MM.1S (cell line): ENCODE measurements around the gene CENPQ.

Experiments
- DNase-seq: peaks from one replicate; pipeline ENCODE4 v3.0.0-alpha.2; 2015
- H2AFZ ChIP-seq: fragments of 300-600 bp; sonication (generic); 2 replicates; pipeline ENCODE4 v1.6.0; 2016; ENCODE audit warnings: antibody characterized with exemption, low read length
- H3F3A ChIP-seq: fragments of 300-600 bp; sonication (generic); 2 replicates; pipeline ENCODE4 v1.6.1; 2016; ENCODE audit warnings: mild to moderate bottlenecking, antibody characterized with exemption, low read length, moderate library complexity, mixed read lengths; ENCODE audit not compliant: insufficient read depth
- H3K27ac ChIP-seq: fragments of 300-600 bp; sonication (generic); 2 replicates; pipeline ENCODE4 v1.5.1; 2016; ENCODE audit warnings: mild to moderate bottlenecking, low read length
- H3K27me3 ChIP-seq: fragments of 300-600 bp; sonication (generic); replicated peaks from 2 replicates; pipeline ENCODE4 v1.6.0; 2016; ENCODE audit warnings: low read length; ENCODE audit not compliant: insufficient read depth
- H3K36me3 ChIP-seq: fragments of 300-600 bp; sonication (generic); replicated peaks from 2 replicates; pipeline ENCODE4 v1.6.1; 2016; ENCODE audit warnings: mild to moderate bottlenecking, low read length, mixed read lengths; ENCODE audit not compliant: insufficient read depth
- H3K4me1 ChIP-seq: fragments of 300-600 bp; sonication (generic); 2 replicates; pipeline ENCODE4 v1.6.1; 2016; ENCODE audit warnings: low read length, mixed read lengths
- H3K4me2 ChIP-seq: fragments of 300-600 bp; sonication (generic); 2 replicates; pipeline ENCODE4 v1.6.0; 2016; ENCODE audit warnings: low read depth, low read length
- H3K4me3 ChIP-seq: fragments of 300-600 bp; sonication (generic); 2 replicates; pipeline ENCODE4 v1.5.1; 2016; ENCODE audit warnings: low read length, mixed read lengths
- H3K79me2 ChIP-seq: fragments of 300-600 bp; sonication (generic); 2 replicates; pipeline ENCODE4 v1.6.1; 2016; ENCODE audit warnings: mixed run types, low read length, mixed read lengths
- H3K9ac ChIP-seq: fragments of 300-600 bp; sonication (generic); 2 replicates; pipeline ENCODE4 v1.6.1; 2016; ENCODE audit warnings: low read length, mixed read lengths
- H3K9me2 ChIP-seq: fragments of 300-600 bp; sonication (generic); replicated peaks from 2 replicates; pipeline ENCODE4 v1.6.1; 2016; ENCODE audit warnings: mild to moderate bottlenecking, low read length, mixed read lengths; ENCODE audit not compliant: insufficient read depth
- H3K9me3 ChIP-seq: fragments of 300-600 bp; sonication (generic); replicated peaks from 2 replicates; pipeline ENCODE4 v1.6.1; 2016; ENCODE audit warnings: mild to moderate bottlenecking, low read length, mixed read lengths; ENCODE audit not compliant: insufficient read depth
- H4K20me1 ChIP-seq: fragments of 300-600 bp; sonication (generic); 2 replicates; pipeline ENCODE4 v1.6.1; 2016; ENCODE audit warnings: mild to moderate bottlenecking, low read length, moderate library complexity, mixed read lengths; ENCODE audit not compliant: insufficient read depth
- EZH2 ChIP-seq: fragments of 300-600 bp; sonication (generic); optimal IDR thresholded peaks from 2 replicates; pipeline ENCODE3; 2017; ENCODE audit warnings: low read depth, mild to moderate bottlenecking, antibody characterized with exemption, low read length, mixed read lengths
- EZH2phosphoT487 ChIP-seq: fragments of 300-600 bp; sonication (generic); IDR thresholded peaks from 2 replicates; pipeline ENCODE4 v1.6.1; 2018; ENCODE audit warnings: antibody characterized with exemption, low read length
- TF ChIP-seq, protein P1 (sequence below): fragments of 300-600 bp; sonication (generic); IDR thresholded peaks from 2 replicates; pipeline ENCODE4 v1.5.1; 2016; ENCODE audit warnings: antibody characterized with exemption, low read length, mixed read lengths

CENPQ gene

DNA sequence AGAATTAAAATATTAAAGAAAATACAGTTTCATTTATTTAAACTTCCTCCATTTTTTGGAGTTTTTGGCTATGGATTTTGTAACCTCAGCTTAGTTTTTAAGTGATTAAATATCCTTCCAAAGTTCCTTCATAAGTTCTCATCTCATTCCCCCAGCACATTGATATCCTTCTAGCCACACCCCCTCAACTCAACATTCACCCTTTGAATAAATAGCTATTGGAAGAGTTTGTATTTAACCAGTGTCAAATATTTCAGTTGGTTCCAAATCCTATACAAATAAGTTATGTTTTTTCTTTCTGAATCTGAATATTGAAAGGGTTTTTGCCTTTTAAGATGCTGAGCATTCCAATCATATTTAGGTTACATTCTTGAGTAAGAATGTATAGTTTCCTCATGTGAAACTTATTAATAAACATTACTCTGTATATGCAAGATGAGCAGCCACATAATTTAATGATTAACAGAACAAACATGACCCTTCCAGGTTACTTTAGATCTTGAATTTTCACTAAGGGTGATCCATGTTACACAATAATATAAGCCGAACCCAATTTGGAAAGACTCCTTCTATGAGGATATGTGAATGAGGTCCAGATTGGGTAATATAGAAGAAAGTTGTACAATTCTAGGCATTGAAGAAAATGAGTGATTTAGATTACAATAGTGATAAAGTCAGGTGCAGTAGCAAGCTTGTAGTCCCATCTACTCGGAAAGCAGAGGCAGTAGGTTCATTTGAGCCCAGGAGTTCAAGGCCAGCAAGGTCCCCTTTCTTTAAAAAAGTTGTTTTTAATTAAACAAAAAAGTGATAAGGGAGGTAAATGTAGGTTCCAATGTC is 50.2 kb downstream of the CENPQ start:
- no peaks in the 10 kb centered on the region for H3K9me2 ChIP-seq
- H3K9me3 ChIP-seq: no peaks in the 10 kb centered on the region
- no peak overlapping the region for H3K4me3 ChIP-seq
- H2AFZ ChIP-seq: no peak overlapping the region
- no peaks in the 10 kb centered on the region for H3K4me1 ChIP-seq
- no peak for DNase-seq
- H3K4me2 ChIP-seq: no peak overlapping the region
- TF ChIP-seq EZH2phosphoT487 (no peak), EZH2 (no peak)
- TF ChIP-seq, protein P1, sequence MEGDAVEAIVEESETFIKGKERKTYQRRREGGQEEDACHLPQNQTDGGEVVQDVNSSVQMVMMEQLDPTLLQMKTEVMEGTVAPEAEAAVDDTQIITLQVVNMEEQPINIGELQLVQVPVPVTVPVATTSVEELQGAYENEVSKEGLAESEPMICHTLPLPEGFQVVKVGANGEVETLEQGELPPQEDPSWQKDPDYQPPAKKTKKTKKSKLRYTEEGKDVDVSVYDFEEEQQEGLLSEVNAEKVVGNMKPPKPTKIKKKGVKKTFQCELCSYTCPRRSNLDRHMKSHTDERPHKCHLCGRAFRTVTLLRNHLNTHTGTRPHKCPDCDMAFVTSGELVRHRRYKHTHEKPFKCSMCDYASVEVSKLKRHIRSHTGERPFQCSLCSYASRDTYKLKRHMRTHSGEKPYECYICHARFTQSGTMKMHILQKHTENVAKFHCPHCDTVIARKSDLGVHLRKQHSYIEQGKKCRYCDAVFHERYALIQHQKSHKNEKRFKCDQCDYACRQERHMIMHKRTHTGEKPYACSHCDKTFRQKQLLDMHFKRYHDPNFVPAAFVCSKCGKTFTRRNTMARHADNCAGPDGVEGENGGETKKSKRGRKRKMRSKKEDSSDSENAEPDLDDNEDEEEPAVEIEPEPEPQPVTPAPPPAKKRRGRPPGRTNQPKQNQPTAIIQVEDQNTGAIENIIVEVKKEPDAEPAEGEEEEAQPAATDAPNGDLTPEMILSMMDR: no peak
- H3K9ac ChIP-seq: no peak overlapping the region
- H3K79me2 ChIP-seq: no peaks in the 10 kb centered on the region
- no peaks in the 10 kb centered on the region for H3F3A ChIP-seq
- H3K27me3 ChIP-seq: no peaks in the 10 kb centered on the region
- H4K20me1 ChIP-seq: no peaks in the 10 kb centered on the region
- H3K36me3 ChIP-seq: no peaks in the 10 kb centered on the region
- no peak overlapping the region for H3K27ac ChIP-seq

DNA sequence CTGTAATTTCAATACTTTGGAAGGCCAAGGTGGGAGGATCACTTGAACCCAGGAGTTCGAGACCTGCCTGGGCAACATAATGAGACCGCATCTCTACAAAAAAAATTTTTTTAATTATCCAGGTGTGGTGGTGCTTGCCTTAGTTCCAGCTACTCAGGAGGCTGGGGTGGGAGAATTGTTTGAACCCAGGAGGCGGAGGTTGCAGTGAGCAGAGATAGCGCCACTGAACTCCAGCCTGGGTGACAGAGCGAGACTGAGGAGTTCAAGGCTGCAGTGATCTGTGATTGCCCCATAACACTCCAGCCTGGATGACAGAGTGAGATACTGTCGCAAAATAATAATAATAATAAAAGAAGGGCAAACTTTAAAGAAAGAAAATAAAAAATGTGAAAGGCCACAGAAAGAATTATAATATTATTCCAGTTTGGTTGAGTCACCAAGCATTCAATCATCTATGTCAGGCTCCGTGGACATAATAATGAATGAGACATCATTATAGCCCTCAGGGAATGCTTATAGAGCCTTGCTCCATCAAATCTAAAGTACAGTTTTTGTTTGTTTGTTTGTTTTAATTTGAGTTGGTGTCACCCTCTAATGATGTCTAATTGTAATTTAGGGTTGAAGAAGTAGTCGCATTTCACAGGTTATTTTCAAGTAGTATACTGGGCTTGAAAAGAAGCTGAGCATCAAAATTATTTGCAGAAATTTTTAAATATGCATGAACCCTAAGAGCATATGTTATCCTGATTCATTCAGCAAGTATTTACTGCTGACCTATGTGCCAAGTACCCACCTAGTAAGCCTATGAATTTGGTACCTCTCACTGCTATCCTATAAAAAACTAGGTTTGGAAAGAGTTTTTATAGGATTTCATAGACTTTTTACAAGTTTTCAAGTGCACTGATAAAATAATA is 51.7 kb downstream of the CENPQ start:
- no peak for DNase-seq
- H3K4me3 ChIP-seq: no peak overlapping the region
- H3K4me1 ChIP-seq: no peaks in the 10 kb centered on the region
- H3K27ac ChIP-seq: no peak overlapping the region
- H3K79me2 ChIP-seq: no peaks in the 10 kb centered on the region
- no peaks in the 10 kb centered on the region for H3K36me3 ChIP-seq
- H3F3A ChIP-seq: no peaks in the 10 kb centered on the region
- H3K27me3 ChIP-seq: no peaks in the 10 kb centered on the region
- H3K9me3 ChIP-seq: no peaks in the 10 kb centered on the region
- H4K20me1 ChIP-seq: no peaks in the 10 kb centered on the region
- no peak for TF ChIP-seq EZH2
- TF ChIP-seq EZH2phosphoT487: no peak
- TF ChIP-seq, protein P1: no peak
- H3K9ac ChIP-seq: no peak overlapping the region
- H2AFZ ChIP-seq: no peak overlapping the region
- H3K9me2 ChIP-seq: no peaks in the 10 kb centered on the region
- H3K4me2 ChIP-seq: no peak overlapping the region

DNA sequence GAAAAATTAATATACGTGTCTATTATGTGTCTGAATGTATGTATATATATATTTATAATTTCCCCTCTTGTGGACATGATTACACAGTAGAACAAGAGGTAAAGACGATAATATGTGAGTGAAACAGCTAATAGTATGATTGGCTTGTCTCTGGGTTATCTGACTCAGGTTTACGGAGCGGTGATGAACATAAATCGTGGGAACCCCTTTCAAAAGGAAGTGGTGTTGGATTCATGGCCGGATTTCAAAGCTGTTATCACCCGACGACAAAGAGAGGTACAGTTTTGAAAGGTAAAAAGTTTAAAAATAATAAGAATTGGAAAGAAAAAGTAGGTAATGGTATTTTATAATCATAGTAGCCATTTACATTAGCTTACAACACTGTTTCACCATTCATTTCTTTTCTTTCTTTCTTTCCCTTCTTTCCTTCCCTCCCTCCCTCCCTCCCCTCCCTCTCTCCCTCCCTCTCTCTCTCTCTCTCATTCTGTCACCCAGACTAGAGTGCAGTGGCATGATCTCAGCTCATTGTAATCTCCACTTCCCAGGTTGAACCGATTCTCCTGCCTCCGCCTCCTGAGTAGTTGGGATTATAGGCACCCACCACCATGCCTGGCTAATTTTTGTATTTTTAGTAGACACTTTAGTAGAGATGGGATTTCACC is 52.4 kb downstream of the CENPQ start:
- Histone ChIP-seq H2AFZ (no peak overlapping the region), H3K36me3 (no peaks in the 10 kb centered on the region), H3K9ac (no peak overlapping the region), H3F3A (no peaks in the 10 kb centered on the region), H3K9me3 (no peaks in the 10 kb centered on the region), H3K4me2 (no peak overlapping the region), H3K79me2 (no peaks in the 10 kb centered on the region), H3K27me3 (no peaks in the 10 kb centered on the region), H3K9me2 (no peaks in the 10 kb centered on the region), H3K4me1 (no peaks in the 10 kb centered on the region), H3K27ac (no peak overlapping the region), H4K20me1 (no peaks in the 10 kb centered on the region), H3K4me3 (no peak overlapping the region)
- no peak for DNase-seq
- TF ChIP-seq EZH2phosphoT487: no peak
- TF ChIP-seq EZH2: no peak
- TF ChIP-seq, protein P1: no peak
